Activated T-cell treated with anti-CD3 and anti-CD28 coated beads for 4 hours (primary cell): Measurements from ENCODE around the gene ECHDC3.
A peak's percentile ranks its signal among the peaks of the same experiment; 100 is the strongest.

Experiments
- DNase-seq: peaks from one replicate; pipeline ENCODE4 v3.0.0-alpha.2; 2020

Gene ECHDC3

GRCh38 chr10:11754173-11754572, 12.0 kb downstream of the ECHDC3 start:
- no peak for DNase-seq

- DNase-seq: no peak
These were observed 12.4 kb downstream of the ECHDC3 start for GRCh38 chr10:11754620-11755019.

- no peak for DNase-seq
These were observed 13.5 kb downstream of the ECHDC3 start for GRCh38 chr10:11755512-11756263.

- DNase-seq: no peak
These were observed 14.7 kb downstream of the ECHDC3 start for GRCh38 chr10:11756766-11757315.

- no peak for DNase-seq
These were observed 15.3 kb downstream of the ECHDC3 start for GRCh38 chr10:11757454-11757820.

- DNase-seq: peak; percentile 74
These were observed 15.8 kb downstream of the ECHDC3 start for GRCh38 chr10:11757821-11758463.

GRCh38 chr10:11758527-11759236, 16.5 kb downstream of the ECHDC3 start:
- no peak for DNase-seq

GRCh38 chr10:11759347-11759746, 17.2 kb downstream of the ECHDC3 start:
- no peak for DNase-seq

GRCh38 chr10:11760151-11760550, 18.0 kb downstream of the ECHDC3 start:
- no peak for DNase-seq

GRCh38 chr10:11760861-11761260, 18.7 kb downstream of the ECHDC3 start:
- no peak for DNase-seq

- no peak for DNase-seq
These were observed 19.2 kb downstream of the ECHDC3 start for GRCh38 chr10:11761431-11761830.

GRCh38 chr10:11762706-11763500, 20.7 kb downstream of the ECHDC3 start:
- no peak for DNase-seq

- no peak for DNase-seq
These were observed 21.3 kb downstream of the ECHDC3 start for GRCh38 chr10:11763501-11763861.

GRCh38 chr10:11765141-11765540, 23.0 kb downstream of the ECHDC3 start:
- DNase-seq: no peak

GRCh38 chr10:11772575-11773288, 30.6 kb downstream of the ECHDC3 start:
- DNase-seq: no peak

GRCh38 chr10:11773761-11774441, 31.7 kb downstream of the ECHDC3 start:
- no peak for DNase-seq

- no peak for DNase-seq
These were observed 33.2 kb downstream of the ECHDC3 start for GRCh38 chr10:11775412-11775811.

GRCh38 chr10:11776080-11776479, 33.9 kb downstream of the ECHDC3 start:
- no peak for DNase-seq

- no peak for DNase-seq
These were observed 38.9 kb downstream of the ECHDC3 start for GRCh38 chr10:11781114-11781513.

GRCh38 chr10:11782793-11783557, 40.8 kb downstream of the ECHDC3 start:
- no peak for DNase-seq

- no peak for DNase-seq
These were observed 41.3 kb downstream of the ECHDC3 start for GRCh38 chr10:11783558-11783865.
